Raji (cell line): ENCODE results near the gene ANGPTL2.

Source experiments
- POLR2A ChIP-seq: IDR thresholded peaks from 2 replicates; pipeline ENCODE4 v1.6.1; 2011; ENCODE audit warnings: low read depth, low read length, control low read depth; ENCODE audit not compliant: insufficient read depth

The ANGPTL2 gene

GRCh38 chr9:127067603-127068220 is 54.7 kb downstream of the ANGPTL2 start:
- TF ChIP-seq POLR2A, result no peak

- TF ChIP-seq POLR2A, result no peak
These were observed 55.6 kb downstream of the ANGPTL2 start for GRCh38 chr9:127066851-127067136.

GRCh38 chr9:127066060-127066850 is 56.2 kb downstream of the ANGPTL2 start:
- TF ChIP-seq POLR2A, result no peak

DNA sequence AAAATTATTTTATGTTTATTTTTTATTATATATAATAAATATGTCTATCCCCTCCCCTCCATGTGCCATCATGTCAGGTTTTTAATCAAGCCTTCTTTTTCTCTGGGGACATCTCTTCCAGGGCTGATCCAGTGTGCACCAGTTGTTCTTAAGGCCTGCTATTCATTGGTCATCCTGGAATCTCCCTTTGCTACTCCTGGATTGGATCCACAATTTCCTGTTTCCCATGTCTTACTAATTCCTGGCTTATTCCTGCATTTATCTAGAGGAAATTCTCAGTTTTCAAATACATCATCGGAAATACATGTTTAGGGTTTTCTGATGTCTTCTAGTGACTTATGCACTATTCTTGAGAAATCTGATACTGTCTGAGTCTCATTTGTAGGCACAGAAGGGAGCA is 56.8 kb downstream of the ANGPTL2 start:
- TF ChIP-seq POLR2A, result no peak

DNA sequence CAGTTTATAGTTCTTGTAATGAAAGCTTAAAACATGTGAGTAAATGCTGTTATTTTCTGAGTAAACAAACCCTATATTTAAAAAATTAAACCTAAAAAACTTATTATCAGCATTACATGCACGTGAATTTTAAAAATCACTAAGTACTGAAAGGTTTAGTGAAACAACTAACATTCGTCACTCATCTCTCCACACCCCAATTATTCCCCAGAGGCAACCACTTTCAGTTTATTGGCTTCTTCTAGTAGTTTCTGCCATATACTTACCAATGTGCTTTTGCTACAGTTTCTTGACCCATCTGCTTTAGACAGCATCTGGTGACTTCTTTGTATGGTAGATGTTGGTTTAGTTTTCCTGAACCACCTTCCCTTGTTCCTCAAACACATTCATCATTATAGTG is 58.1 kb downstream of the ANGPTL2 start:
- TF ChIP-seq POLR2A, result no peak

GRCh38 chr9:127061411-127061810 is 61.0 kb downstream of the ANGPTL2 start:
- TF ChIP-seq POLR2A, result no peak

DNA sequence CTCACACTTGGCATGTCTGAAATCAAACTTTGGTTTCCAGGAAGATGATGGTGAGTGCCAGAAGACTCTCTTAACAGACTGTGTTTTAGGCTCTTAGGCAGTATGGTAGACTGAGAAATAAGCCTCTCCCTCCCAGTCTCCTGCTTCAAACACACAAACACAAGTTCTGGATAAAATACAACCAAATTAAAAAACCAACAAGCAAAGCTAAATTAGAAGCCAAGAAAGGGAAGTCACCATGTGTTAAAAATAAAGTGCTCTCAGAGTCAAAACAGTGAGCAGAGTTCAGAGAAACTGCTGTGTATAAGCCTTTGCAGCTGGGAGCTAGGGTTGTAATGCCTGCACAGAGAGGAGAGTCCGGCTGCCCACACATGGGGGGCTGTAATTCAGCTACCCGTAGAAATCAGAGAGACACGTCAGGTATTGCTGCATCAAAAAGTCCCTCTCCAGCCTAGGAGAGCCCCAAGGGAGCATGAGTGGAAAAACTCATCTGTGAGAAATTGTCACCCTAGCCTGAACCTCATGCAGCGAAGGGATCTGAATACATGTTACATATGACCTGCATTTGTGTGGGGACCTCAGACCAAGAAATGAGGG is 62.6 kb downstream of the ANGPTL2 start:
- no peak for TF ChIP-seq POLR2A

DNA sequence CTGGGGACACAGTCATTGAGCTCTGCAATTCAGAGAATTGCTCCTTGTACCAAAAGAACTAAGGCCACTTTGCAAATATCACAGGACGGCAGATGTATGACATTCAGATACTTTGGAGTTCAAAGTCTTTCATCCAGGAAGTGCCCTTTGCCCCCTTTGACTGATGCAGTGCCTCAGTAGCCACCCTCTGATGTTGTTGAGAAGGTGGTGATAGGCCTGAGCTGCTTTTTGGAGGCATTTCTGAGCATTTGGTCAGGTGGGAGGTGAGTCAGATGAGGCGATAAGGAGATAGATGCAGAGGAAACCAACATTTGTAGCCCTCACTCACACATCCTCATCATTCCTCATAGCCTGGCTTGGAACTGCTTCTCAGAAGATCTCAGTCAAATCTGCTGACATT is 63.4 kb downstream of the ANGPTL2 start:
- no peak for TF ChIP-seq POLR2A

DNA sequence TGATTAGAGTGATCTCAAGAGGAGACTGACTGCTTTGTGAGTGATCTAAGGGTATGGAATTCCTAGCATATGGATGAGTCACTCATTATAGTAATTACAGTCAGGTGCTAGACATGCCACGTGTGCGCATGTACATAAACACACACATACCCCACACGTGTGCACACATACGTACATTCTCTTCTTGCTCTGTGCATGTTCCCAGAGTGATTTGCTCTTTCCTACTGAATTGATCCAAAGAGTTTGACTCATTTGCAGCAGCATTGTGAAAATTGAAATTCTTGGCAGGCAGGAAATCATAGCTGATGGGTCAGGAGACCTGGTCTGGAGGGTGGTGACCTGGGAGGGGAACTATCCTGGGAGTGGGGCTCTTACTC is 63.8 kb downstream of the ANGPTL2 start:
- no peak for TF ChIP-seq POLR2A

DNA sequence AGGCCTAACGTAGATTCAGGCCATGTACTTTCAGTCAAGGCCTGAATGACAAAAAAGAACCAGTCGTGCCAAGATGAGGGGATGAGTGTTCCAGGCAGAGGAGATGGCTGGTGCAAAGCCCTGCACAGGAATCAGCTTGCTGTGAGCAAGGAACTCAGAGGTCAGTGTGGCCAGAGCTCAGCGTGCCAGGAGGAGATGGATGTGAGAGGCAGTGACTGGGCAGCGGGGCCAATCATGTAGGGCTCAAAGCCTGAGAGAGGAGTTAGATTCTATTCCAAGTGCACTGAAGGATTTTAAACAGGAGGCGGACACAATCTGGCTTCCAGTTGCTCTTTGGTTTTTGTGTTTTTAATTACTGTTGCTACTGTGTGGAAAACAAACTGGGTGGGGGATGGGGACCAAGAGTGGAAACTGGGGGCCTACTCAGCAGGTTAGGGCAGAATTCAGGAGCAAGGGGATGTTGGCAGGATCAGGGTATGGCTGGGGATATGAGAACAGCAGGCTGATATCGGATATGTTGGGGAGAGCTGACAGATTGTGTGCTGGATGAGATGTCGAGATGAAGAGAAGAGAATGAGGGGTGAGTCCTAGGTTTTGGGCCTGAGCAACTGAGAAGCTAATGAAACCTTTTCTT is 64.3 kb downstream of the ANGPTL2 start:
- no peak for TF ChIP-seq POLR2A

GRCh38 chr9:127056446-127056845 is 66.0 kb downstream of the ANGPTL2 start:
- TF ChIP-seq POLR2A, result no peak

GRCh38 chr9:127055745-127056402 is 66.6 kb downstream of the ANGPTL2 start:
- no peak for TF ChIP-seq POLR2A

GRCh38 chr9:127053960-127054359 is 68.5 kb downstream of the ANGPTL2 start:
- TF ChIP-seq POLR2A, result no peak

DNA sequence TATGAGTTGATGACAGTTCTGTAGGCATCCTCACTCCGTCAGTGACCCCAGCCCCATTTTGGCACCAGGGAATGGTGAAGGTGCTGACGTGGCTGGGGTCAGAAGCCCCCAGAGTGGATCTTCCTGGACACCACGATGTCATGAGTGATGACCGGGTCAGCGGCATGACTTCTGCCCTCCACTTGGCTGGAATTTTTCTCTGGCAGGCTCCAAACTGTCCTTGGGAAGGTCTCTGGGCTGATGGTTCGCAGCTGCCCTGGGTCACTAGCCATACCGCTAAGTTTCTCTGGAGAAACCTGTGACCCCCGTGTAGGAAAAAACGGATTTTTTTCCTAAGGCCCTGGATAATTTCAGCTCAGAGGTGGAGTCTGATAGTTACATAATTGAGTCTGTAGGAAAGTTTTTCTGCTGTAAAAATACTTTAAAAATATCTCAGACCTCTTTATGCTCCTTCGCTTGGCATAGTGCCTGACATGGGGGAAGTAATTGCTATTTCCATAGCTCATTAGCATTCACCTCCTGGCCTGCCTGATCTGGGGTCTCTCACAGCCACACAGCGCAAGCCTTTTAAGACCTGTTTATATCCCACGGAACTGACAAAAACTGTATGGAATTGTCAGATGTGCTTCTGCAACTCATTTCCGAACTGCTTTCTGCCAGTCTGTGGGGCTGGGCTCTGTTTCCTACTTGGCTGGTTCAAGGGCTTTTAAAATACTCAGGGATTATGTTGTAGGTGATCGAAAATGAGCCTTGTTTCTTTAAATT is 69.2 kb downstream of the ANGPTL2 start:
- TF ChIP-seq POLR2A, result no peak
